Measurements from ENCODE around the gene TTLL8.

The TTLL8 gene

DNA sequence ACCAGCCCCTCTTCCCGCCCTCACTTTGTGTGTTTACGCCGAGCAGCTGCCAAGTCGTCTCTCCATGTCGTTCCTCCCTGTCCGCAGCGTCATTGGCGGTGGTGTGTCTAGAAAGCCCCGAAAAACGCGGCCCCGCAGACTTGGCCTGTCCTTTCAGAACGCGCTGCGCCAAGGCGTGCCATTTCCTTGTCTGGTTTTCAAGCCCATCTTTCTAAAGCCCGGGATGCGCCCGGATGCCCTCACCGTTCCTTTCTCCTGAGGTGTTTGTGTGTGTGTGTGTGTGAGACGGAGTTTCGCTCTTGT is 32.3 kb upstream of the TTLL8 start:
- Histone ChIP-seq H3K9me2 (replicated peaks; ENCODE audit: low read depth, low read length) (no peaks in the 10 kb centered on the region), H3K4me2 (ENCODE audit: low read depth, low read length, poor library complexity, severe bottlenecking) (no peak overlapping the region), H3K79me2 (ENCODE audit: insufficient read depth, low read length) (no peaks in the 10 kb centered on the region), H3K27me3 (ENCODE audit: insufficient read depth, low read length, poor library complexity, severe bottlenecking) (no peaks in the 10 kb centered on the region), H3K36me3 (ENCODE audit: insufficient read depth, low read length) (no peaks in the 10 kb centered on the region), H3K9me3 (ENCODE audit: insufficient read depth, low read depth, low read length) (peaks cover 3% of the 10 kb centered on the region; the same call in 1 of the 2 replicates), H4K20me1 (ENCODE audit: insufficient read depth, low read length, poor library complexity, severe bottlenecking) (no peaks in the 10 kb centered on the region), H3K4me3 (ENCODE audit: low read length, poor library complexity, severe bottlenecking) (no peak overlapping the region), H3F3A (ENCODE audit: low read depth) (0 out of 2 replicates have a peak, but pooled peaks cover 3% of the 10 kb centered on the region), H3K9ac (ENCODE audit: low read depth, low read length, poor library complexity, severe bottlenecking) (no peak overlapping the region), H3K4me1 (ENCODE audit: insufficient read depth, low read length, poor library complexity, severe bottlenecking) (no peaks in the 10 kb centered on the region), H2AFZ (ENCODE audit: low read length) (no peak overlapping the region)
- TF ChIP-seq EZH2phosphoT487 (IDR thresholded peaks at IDR 0.05; ENCODE audit: borderline replicate concordance) = no peak
- TF ChIP-seq, protein P1, sequence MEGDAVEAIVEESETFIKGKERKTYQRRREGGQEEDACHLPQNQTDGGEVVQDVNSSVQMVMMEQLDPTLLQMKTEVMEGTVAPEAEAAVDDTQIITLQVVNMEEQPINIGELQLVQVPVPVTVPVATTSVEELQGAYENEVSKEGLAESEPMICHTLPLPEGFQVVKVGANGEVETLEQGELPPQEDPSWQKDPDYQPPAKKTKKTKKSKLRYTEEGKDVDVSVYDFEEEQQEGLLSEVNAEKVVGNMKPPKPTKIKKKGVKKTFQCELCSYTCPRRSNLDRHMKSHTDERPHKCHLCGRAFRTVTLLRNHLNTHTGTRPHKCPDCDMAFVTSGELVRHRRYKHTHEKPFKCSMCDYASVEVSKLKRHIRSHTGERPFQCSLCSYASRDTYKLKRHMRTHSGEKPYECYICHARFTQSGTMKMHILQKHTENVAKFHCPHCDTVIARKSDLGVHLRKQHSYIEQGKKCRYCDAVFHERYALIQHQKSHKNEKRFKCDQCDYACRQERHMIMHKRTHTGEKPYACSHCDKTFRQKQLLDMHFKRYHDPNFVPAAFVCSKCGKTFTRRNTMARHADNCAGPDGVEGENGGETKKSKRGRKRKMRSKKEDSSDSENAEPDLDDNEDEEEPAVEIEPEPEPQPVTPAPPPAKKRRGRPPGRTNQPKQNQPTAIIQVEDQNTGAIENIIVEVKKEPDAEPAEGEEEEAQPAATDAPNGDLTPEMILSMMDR (conservative IDR thresholded peaks at IDR 0.05; ENCODE audit: low read length) = no peak

GRCh38 chr22:50089682-50090411 is 31.7 kb upstream of the TTLL8 start, which contains the start of gene MOV10L1:
MOV10L1 (plus strand) TSS chr22:50090006; CDS start chr22:50090089, 83 bp downstream.
- Histone ChIP-seq H3K9me2 (replicated peaks; ENCODE audit: low read depth, low read length) (no peaks in the 10 kb centered on the region), H3K27me3 (ENCODE audit: insufficient read depth, low read length, poor library complexity, severe bottlenecking) (no peaks in the 10 kb centered on the region), H3K79me2 (ENCODE audit: insufficient read depth, low read length) (0 out of 2 replicates have a peak, but pooled peaks cover under 1% of the 10 kb centered on the region), H3K9me3 (ENCODE audit: insufficient read depth, low read depth, low read length) (peaks cover 3% of the 10 kb centered on the region; the same call in 1 of the 2 replicates), H2AFZ (ENCODE audit: low read length) (no peak within 1 kb of the TSS), H3K4me2 (ENCODE audit: low read depth, low read length, poor library complexity, severe bottlenecking) (no peak within 1 kb of the TSS), H3F3A (ENCODE audit: low read depth) (0 out of 2 replicates have a peak, but pooled peaks cover 3% of the 10 kb centered on the region), H4K20me1 (ENCODE audit: insufficient read depth, low read length, poor library complexity, severe bottlenecking) (no peaks in the 10 kb centered on the region), H3K36me3 (ENCODE audit: insufficient read depth, low read length) (no peaks in the 10 kb centered on the region), H3K4me3 (ENCODE audit: low read length, poor library complexity, severe bottlenecking) (no peak within 1 kb of the TSS), H3K9ac (ENCODE audit: low read depth, low read length, poor library complexity, severe bottlenecking) (no peak within 1 kb of the TSS), H3K4me1 (ENCODE audit: insufficient read depth, low read length, poor library complexity, severe bottlenecking) (peaks cover 5% of the 10 kb centered on the region)
- TF ChIP-seq, protein P1 (conservative IDR thresholded peaks at IDR 0.05; ENCODE audit: low read length) = no peak
- TF ChIP-seq EZH2phosphoT487 (IDR thresholded peaks at IDR 0.05; ENCODE audit: borderline replicate concordance) = no peak

DNA sequence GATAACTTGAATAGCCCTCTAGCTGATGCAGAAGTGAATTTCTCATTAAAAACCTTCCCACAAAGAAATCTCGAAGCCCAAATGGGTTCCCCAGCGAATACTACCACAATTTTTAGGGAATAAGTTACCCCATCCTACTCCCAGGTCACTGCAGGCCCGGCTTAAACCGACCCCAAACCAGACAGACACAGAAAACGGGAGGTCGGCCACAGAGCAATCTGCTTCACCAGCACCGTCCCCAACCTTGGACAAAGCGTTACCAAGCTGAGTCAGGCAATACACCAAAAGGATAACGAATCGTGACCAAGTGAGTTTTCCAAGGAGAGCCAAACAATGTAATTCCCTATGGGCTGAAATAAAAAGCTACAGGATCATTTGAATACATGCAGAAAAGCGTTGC is 31.1 kb upstream of the TTLL8 start:
- no peaks in the 10 kb centered on the region for H4K20me1 ChIP-seq (ENCODE audit: insufficient read depth, low read length, poor library complexity, severe bottlenecking)
- H3K79me2 ChIP-seq (ENCODE audit: insufficient read depth, low read length) = peaks cover 7% of the 10 kb centered on the region; the same call in 1 of the 2 replicates
- no peak overlapping the region for H3K4me3 ChIP-seq (ENCODE audit: low read length, poor library complexity, severe bottlenecking)
- peaks cover 11% of the 10 kb centered on the region for H3K4me1 ChIP-seq (ENCODE audit: insufficient read depth, low read length, poor library complexity, severe bottlenecking)
- 0 out of 2 replicates have a peak, but pooled peaks cover 3% of the 10 kb centered on the region for H3F3A ChIP-seq (ENCODE audit: low read depth)
- TF ChIP-seq EZH2phosphoT487 (IDR thresholded peaks at IDR 0.05; ENCODE audit: borderline replicate concordance) = no peak
- TF ChIP-seq, protein P1 (conservative IDR thresholded peaks at IDR 0.05; ENCODE audit: low read length) = no peak
- no peak overlapping the region for H3K9ac ChIP-seq (ENCODE audit: low read depth, low read length, poor library complexity, severe bottlenecking)
- H3K4me2 ChIP-seq (ENCODE audit: low read depth, low read length, poor library complexity, severe bottlenecking) = no peak overlapping the region
- no peaks in the 10 kb centered on the region for H3K27me3 ChIP-seq (ENCODE audit: insufficient read depth, low read length, poor library complexity, severe bottlenecking)
- H3K9me3 ChIP-seq (ENCODE audit: insufficient read depth, low read depth, low read length) = peaks cover 3% of the 10 kb centered on the region; the same call in 1 of the 2 replicates
- H3K36me3 ChIP-seq (ENCODE audit: insufficient read depth, low read length) = no peaks in the 10 kb centered on the region
- no peak overlapping the region for H2AFZ ChIP-seq (ENCODE audit: low read length)
- H3K9me2 ChIP-seq (replicated peaks; ENCODE audit: low read depth, low read length) = no peaks in the 10 kb centered on the region

All from Loucy (cell line).